Measurements from ENCODE around the gene DEDD.
"Not testable (repeated sequence)": the region's sequence is repeated elsewhere in the genome, so short reads cannot be mapped to it uniquely, and the experiment has no call there.

DEDD gene

DNA sequence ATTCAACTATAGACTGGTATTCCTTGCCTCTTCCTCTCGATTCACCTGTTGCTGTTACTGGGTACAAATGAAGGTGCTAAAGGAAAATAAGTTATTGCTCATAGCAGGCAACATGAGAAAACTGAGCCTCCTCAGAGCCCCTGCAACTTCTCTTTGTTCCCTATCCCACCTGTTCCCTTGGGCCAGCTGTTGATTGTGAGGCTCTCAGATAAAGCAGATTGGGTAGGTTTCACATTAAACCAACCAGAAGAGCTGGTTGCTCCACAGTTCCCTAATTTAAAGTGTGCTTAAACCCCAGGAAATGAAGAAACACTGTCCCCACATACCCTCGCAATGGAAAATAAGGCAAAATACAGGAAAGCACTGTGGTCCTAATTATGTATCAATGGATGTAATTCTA is 4.8 kb downstream of the DEDD start:
- DNase-seq (ENCODE audit: low read depth) = no peak

DNA sequence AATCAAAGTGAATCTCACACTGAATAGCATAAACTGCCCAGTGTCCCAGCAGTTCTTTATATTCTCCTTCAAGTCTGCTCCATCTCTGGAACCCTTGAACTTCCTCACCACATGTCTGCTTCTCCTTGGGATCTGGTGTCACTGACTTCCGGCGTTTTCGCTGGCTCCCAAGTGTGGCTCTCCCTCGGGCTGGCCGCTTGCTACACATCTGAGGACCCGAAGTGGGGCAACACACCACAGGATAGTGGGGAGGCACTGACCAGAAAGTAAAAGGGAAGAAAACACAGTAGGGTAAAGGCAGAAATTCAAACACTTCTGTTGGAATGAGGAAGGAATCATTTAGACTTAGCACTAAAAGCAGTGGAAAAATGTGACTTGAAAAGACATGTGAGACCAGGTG is 9.5 kb downstream of the DEDD start:
- DNase-seq (ENCODE audit: low read depth) = no peak

DNA sequence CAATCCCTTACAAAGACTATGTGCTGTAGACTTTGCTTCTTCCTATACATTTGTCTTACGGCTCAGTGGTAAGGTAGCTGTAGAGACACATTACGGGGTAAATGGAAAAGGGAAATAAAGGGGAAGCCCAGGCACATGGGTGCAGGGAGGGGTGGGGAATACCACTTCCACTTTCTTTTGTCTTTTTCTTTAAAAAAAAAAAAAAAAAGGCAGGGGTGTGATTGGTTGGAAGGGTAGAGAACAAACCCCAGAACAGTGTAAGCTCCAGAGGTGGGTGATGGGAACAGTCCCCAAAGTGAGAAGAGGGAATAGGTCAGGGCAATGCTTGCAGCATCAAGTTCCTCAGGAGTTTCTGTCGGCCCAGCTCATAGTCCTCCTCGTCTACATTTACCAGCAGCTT is 10.6 kb downstream of the DEDD start:
- DNase-seq (ENCODE audit: low read depth) = no peak

DNA sequence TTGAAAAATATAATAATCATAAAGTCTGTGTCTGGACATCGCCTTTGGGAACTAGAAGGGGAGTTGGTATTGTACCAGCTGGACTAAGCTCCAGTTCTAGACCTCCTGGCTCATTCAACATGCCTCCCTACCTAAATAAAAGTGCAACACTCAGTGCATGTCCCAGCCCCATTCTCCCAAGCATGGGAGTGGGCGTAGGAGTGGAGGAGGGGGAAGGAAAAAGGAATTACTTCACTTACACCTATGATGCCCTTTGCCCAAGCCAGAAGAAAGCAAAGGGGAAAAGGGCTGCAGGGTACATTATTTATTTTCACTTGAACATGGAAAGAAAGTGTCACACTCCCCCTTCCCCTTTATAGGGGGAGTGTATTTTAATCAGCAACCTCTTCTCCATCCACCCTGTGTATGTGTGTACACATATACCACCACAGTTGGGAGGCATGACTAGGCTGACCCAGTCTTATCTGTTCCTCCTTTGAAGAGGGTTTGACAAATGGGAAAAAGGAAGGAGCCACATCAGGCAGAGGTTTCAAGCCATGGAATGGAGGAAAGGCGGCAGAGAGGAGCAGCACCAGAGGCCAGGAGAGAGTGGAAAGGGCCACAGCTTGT is 11.3 kb downstream of the DEDD start:
- DNase-seq (ENCODE audit: low read depth) = no peak

DNA sequence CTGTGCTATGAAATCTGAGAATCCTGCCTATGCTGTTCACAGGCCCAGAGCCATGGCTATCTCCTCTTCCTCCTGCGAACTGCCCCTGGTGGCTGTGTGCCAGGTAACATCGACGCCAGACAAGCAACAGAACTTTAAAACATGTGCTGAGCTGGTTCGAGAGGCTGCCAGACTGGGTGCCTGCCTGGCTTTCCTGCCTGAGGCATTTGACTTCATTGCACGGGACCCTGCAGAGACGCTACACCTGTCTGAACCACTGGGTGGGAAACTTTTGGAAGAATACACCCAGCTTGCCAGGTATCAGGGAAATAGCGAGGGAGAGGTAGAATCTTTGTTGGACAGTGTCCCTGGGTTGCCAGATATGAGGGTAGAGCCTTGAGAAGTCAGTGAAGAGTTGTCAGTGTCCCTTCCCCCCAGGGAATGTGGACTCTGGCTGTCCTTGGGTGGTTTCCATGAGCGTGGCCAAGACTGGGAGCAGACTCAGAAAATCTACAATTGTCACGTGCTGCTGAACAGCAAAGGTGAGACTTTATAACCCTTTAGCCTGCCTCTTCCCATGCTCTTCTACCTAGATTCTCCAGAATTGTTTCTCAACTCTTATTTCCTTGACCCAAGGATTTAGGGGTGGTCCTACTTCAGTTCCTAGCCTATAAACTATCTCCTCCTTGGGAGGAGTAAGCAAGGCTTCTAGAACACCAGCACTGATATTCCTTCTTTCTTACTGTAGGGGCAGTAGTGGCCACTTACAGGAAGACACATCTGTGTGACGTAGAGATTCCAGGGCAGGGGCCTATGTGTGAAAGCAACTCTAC is 13.2 kb downstream of the DEDD start:
- DNase-seq (ENCODE audit: low read depth) = peak; percentile 66

DNA sequence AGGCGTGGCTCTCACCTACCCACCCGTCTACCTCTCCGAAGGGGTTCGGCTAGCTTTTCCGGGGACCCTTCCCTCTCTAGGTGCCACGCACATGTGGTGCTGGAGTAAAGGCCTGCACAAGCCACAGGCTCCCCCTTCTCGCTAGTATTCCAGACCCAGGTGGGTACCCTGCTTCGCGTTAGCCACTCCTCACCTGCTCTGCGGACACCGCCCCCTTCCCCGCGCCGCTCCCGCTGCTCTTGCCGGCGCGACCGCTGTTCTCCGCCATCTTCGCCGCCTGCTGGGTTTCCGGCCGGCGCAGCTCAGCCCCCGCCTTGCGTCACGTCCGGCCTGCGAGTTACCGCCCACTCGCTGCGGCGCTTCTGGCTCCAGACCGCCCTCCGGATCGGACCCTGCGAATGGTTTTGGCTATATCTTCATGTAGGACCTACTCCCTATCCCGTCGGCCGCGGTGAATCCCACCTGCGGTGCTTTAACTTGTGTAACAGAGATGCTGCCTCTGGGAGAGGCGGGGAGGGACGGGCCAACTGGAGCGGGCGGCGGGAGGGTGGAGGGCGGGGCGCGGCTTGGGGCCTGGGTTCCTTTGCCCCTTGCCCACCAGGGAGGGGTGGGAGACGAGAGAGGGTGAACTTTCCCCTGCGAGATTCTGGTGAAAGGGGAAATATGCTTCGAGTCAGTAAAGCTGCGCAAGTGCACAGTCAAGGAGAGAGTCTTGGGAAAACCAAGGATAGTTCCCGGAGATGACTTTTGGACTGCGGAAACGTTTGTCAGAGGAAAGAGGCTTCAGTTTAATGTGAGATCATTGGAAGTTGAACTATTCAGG is 14.5 kb downstream of the DEDD start, which contains the start of the genes NIT1 and PFDN2:
Gene NIT1 (plus strand): TSS at position 347 of the 823 bp plus-strand sequence. CDS start 72 bp downstream, at position 419.
Gene PFDN2 (minus strand): TSS at position 279 of the 823 bp plus-strand sequence. CDS start 11 bp downstream, at position 268.
- DNase-seq (ENCODE audit: low read depth) = peak; percentile 83

DNA sequence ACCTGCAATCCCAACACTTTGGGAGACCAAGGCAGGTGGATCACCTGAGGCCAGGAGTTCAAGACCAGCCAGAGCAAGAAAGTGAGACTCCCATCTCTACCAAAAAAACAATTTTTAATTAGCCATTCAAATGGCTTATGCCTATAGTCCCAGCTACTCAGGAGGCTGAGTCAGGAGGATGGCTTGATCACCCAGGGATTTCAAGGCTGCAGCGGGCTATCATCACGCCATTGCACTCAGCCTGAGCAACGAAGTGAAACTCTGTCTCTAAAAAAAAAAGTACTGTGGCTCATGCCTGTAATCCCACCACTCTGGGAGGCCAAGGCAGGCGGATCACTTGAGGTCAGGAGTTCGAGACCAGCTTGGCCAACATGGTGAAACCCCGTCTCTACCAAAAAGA is 16.5 kb downstream of the DEDD start:
- DNase-seq (ENCODE audit: low read depth) = not testable (repeated sequence)

DNA sequence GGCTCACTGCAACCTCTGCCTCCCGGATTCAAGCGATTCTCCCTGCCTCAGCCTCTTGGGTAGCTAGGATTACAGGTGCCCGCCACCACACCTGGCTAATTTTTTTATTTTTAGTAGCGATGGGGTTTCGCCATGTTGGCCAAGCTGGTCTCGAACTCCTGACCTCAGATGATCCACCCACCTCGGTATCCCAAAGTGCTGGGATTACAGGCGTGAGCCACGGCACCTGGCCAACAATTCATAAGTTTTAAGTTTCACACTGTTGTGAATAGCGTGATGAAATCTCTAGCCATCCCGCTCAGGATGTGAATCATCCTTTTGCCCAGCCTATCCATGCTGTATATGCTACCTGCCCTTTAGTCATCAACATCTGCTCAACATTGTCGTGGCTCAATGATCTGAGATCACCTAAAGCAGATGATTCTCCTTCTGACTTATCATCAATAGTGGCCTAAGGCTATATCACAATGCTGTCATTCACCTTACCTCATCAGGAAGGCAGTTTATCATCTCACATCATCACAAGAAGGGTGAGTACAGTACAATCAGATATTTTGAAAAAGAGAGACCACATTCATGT is 17.2 kb downstream of the DEDD start:
- DNase-seq (ENCODE audit: low read depth) = peak; percentile 74

DNA sequence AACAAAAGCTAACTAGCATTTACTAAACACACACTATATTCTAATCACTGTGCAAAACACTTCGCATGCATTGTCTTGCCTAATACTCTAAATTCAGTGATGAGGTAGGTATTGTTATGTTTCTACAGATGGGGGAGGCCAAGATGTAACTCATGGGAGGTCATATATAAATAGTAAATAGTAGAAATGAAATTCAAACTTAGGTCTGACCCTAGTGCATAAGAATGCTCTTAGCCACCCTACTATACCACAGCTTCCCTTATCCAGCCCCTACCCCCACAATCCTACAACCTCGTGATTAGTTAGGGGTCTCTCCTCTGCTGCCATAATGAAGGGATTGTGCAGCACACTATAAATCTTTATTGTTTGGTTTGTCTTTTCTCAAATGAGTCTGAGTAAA is 17.9 kb downstream of the DEDD start:
- no peak for DNase-seq (ENCODE audit: low read depth)

DNA sequence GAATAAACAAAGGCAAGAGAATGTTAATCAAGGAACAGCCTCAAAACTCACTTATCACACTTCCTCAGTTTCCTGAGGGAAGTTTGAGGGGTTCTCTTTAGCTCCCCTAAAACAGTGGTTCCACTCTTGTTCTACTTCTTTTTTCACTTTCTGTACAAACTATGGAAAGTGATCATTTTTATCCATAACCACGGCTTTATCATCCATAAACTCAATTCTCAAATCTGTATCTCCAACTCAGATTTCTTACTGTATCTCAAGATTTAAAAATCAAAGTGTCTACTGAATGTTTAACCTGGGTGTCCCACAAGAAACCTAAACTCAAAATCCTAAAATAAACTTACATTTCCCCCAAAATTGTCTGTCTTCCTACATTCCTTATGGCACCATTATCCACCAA is 18.6 kb downstream of the DEDD start:
- DNase-seq (ENCODE audit: low read depth) = no peak

DNA sequence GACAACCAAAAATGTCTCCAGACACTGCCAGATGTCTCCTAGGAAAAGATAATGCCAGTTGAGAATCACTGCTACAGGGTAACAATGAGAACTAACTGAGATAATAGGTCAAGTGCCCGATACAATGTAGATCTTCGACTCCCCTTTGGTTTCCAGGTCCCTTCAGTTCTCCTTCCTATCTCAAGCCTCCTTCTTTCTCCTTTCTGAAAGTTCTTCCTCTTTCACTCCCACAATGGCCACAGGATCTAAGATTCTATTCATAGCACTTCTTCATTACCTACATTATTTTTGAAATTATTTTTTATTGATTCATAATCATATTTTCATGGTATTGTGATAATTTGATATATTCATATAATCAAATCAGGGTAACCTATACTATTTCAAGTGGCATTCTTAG is 20.9 kb downstream of the DEDD start:
- no peak for DNase-seq (ENCODE audit: low read depth)

DNA sequence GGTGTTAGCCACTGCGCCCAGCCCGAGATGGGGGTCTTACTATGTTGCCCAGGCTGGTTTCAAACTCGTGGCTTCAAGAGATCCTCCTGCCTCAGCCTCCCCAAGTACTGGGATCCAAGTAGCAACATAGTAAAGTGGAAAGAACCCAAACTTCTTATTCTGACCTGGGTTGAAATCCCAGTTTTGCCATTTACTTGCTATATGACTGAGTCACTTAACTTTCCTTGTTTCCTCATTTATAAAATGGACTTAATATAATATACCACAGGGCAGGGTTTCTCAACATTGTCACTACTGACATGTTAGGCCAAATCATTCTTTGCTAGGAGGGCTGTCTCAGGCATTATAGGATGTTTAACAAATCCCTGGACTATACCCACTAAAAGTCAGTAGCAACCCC is 21.4 kb downstream of the DEDD start:
- DNase-seq (ENCODE audit: low read depth) = no peak

DNA sequence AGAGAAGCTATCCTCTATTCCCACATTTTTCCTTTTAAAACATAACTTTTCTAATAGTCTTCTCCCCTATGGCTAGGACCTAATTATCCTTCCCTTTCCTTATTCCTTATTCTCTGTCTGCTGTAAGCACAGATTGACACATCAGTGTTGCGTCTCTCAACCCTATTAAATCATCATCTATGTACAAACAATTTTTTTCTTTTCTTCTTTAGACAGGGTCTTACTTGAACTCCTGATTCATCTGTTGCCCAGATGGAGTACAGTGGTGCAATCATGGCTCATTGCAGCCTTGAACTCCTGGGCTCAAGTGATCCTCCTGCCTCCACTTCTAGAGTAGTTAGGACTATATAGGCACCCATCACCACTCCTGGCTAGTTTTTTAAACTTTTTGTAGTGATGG is 26.0 kb downstream of the DEDD start:
- no peak for DNase-seq (ENCODE audit: low read depth)

DNA sequence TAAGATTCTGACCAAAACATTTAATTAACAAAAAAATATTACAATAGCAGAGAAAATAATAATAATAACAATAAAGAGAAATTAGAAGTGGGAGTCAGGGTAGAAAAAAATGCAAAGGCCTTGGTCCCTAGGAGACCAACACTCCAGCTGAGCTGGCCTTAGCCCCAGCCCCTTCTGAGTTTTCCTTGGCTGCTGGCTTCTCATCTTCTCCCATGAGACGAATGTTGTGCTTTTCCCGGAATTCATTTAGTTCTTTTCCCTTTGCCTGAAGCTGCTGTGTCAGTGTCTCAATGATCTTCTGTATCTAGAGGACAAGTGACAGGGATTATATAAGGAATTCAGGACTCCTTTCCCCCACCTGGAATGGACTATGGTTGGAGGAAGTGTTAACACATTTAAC is 31.9 kb downstream of the DEDD start:
- no peak for DNase-seq (ENCODE audit: low read depth)

DNA sequence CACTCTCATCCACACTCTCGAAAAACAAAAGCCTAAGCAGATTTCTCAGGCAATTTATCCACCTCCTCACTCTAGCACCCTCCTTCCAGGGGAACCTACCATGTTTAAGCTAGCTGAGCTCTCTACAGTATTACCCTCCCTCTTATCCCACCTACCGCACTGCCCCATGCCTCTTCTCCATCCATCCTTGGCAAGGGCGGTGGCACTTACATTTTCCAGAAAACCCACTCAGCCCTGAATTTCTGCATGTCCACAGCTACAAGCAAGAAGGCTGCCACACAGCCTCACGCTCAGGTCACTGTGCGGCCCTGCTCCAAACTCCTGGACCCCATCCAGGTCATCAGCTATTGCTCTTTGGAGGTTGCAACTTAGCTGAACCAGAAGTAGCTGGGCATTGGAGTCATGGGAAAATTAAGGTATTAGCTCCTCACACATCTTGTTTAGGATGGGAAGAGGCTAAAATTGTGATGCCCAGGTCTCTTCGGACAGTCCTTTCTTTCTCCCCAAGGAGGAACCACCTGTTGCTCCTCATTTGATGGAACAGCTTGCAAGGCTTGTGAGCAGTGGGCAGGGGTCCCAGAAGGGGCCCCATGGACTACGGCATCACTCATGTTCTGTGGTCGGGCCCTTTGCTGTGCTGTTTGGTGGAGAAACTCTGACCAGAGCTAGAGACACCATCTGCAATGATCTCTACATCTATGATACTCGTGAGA is 33.2 kb downstream of the DEDD start:
- DNase-seq (ENCODE audit: low read depth) = no peak

DNA sequence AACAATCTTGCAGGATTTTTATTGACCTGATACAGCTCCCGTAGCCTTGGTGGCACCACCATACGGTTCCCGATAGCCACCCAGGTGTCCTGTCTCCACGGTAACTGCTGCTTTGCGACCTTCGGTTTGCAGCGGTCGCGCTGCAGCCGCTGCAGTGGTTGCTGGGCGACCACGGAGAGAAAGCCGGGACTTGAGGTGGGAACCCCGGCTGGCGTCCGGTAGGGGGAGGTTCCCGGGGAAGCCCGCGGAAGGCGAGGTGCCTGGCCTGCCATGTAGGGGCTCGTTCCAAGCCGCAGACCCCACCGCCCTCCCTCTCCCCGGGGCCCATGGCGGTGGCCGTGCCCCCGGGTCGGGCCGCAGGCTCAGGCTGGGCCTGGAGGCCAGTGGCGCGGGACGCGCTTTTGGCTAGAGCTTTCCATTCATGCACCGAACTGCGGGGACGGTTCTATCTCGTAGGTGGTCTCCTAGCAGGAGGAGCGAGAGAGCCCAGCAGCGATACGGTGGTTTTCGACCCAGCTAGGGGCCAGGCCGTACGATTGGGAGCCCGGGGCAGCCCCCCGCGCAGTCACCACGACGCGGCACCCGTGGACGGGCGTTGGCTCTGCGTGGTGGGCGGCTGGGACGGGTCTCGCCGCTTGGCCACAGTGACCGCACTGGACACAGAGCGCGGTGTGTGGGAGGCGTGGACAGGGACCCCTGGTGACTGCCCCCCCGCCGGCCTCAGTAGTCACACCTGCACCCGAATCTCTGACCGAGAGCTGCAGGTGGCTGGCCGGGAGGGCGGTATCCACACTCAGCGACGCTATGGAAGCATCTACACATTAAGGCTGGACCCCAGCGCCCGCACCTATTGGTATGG is 34.0 kb downstream of the DEDD start, which contains the start of gene KLHDC9:
Gene KLHDC9 (plus strand): TSS at position 152 of the 859 bp plus-strand sequence. CDS start 175 bp downstream, at position 327.
- DNase-seq (ENCODE audit: low read depth) = peak; percentile 72

DNA sequence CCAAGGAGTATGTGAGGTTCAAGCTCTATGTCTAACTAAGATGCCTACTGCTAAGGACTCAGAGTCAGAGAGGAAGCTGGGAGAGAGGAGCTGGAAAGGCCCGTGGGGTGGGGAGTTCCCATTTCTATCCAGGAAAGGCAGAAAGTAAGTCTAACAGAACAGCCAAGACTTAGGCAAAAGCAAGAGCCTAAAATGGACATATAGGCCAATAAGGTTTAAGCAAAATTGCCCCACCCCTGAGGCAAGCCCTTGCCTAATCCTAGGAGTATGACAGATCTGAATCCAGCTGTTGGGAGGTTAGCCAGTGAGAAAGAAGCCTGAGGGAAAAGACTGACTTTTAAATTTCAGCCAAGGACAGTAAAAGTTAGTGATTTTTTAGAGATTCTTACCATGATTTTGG is 35.9 kb downstream of the DEDD start:
- DNase-seq (ENCODE audit: low read depth) = no peak

DNA sequence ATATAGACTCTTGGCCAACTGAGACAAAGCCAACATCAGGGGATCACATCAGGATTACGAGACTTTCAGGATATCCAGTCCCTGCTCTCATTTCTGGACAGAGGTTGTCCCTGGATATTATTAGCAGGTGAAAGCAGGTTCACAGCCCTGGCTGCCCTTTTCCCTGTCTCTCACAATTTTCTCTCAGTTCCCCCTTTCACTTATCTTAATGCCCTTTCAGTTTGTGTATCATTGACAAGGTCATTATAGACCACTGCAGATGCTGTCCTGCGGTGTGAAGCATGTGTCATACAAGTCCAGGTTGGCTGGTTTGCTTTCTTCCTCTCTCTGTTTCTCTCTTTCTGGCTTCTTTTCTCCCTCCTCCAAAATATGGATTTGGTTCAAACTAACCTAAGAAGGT is 36.5 kb downstream of the DEDD start:
- no peak for DNase-seq (ENCODE audit: low read depth)

DNA sequence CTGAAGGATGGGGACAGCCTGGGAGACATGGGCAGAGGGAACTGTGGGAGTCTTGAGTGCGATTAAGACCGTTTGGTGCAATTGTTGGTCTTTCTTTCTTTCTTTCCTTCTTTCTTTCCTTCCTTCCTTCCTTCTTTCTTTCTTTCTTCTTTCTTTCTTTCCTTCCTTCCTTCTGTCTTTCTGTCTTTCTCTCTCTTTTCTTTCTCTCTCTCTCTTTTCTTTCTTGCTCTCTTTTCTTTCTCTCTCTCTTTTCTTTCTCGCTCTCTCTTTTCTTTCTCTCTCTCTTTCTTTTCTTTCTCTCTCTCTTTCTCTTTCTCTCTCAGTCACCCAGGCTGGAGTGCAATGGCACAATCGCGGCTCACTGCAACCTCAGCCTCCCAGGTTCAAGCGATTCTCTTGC is 37.2 kb downstream of the DEDD start:
- no peak for DNase-seq (ENCODE audit: low read depth)

DNA sequence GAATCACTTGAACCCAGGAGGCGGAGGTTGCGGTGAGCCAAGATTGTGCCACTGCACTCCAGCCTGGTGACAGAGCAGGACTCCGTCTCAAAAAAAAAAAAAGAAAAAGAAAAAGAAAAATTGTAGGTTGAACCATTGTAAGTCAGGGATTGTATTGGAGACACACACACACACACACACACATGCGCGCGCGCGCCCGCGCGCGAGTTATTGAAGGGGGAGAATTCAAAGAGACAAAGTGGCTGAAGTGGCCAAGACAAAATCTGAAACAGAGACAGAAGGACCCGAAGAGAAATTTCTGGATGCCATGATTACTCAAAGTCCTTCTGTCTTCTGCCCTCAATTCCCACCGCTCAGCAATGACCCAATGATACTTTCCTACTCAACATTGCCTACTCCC is 38.0 kb downstream of the DEDD start:
- no peak for DNase-seq (ENCODE audit: low read depth)

DNA sequence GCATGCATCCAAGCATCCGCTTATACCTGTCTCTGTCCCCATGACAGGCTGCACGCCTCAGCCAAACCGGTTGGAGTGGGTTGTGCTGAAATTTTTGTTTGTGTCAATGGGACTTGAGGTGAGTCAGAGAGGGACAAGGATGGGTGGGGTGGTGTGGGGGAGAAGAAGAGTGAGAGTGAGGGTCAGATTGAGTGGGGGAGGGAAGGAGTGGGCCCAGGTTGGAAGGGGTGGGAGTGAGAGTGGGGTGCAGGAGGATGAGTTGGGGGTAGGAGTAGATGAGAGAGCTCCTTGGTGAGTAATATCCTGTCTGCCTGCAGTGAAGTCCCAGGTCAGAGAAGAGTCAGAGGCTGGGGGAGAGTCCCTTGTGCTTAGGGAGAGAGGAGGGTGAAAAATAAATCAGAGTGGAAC is 39.8 kb downstream of the DEDD start:
- peak; percentile 52 for DNase-seq (ENCODE audit: low read depth)

Measured in EH (cell line).